GM10266 (cell line): Measurements from ENCODE around the gene DYRK1A.

ENCODE experiments used
- DNase-seq: peaks from one replicate; pipeline ENCODE4 v3.0.0; 2012; ENCODE audit errors: extremely low spot score
- TF ChIP-seq, protein P1 (sequence below): IDR thresholded peaks from 2 replicates; pipeline ENCODE4 v1.5.1; 2012; ENCODE audit warnings: mild to moderate bottlenecking, low read depth; ENCODE audit not compliant: control insufficient read depth, insufficient read depth; ENCODE audit errors: missing control alignments

Gene DYRK1A

DNA sequence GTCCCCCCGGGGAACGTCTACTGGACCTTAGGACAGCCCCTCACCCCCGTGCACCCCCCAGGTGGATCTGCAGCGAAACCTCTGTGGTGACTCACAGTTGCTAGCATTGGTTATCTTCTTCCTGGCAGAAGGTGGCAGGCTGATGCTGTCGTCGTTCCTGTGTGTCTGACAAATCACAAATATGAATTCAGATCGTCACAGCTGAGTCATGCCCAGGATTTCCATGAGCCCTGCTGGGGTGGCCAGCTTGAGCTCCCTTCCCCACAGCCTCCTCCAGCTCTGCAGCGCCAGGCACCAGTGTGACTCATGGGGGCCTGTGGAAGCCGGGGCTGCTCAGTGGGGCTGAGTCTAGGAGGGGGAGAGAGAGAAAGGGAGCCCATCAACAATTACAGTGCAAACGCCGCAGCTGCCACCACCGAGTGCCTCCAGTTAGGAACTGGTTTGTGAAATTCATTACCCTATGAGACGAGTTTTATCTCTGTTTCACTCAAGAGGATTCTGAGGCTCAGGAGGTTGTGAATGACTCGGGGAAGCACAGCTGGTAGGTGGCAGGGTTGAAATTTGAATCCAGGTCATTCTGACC, 197.9 kb downstream of the DYRK1A start:
- TF ChIP-seq, protein P1, sequence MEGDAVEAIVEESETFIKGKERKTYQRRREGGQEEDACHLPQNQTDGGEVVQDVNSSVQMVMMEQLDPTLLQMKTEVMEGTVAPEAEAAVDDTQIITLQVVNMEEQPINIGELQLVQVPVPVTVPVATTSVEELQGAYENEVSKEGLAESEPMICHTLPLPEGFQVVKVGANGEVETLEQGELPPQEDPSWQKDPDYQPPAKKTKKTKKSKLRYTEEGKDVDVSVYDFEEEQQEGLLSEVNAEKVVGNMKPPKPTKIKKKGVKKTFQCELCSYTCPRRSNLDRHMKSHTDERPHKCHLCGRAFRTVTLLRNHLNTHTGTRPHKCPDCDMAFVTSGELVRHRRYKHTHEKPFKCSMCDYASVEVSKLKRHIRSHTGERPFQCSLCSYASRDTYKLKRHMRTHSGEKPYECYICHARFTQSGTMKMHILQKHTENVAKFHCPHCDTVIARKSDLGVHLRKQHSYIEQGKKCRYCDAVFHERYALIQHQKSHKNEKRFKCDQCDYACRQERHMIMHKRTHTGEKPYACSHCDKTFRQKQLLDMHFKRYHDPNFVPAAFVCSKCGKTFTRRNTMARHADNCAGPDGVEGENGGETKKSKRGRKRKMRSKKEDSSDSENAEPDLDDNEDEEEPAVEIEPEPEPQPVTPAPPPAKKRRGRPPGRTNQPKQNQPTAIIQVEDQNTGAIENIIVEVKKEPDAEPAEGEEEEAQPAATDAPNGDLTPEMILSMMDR, result no peak
- peak; percentile 49 for DNase-seq

DNA sequence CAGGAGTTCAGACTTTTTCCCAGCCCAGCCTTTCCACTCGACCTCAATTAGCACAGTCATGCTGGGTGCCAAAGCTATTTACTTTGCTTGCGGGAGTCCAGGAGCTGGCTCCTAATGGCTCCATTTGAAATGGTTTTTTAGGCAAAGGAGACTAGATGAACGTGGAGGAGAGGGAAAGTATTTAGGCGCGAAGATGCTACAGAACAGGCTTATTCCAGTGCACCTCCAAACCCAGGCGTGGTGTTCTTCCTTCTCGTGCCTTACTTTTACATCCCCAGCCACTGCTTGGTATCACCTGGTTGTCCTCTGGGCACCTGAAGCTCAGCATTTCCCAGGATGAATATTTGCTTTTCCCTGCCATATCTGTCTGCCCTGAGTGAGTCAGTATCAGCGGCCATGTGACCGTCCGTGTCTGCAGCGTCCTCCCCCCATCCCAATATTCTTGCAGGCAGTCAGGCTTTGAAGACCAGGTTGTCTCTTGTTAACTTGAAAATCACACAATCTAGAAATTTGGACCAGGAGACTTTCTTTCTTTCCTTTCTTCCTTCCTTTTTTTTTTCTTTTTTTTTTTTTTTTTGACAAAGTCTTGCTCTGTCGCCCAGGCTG, 198.5 kb downstream of the DYRK1A start:
- TF ChIP-seq, protein P1, result no peak
- DNase-seq, result no peak

DNA sequence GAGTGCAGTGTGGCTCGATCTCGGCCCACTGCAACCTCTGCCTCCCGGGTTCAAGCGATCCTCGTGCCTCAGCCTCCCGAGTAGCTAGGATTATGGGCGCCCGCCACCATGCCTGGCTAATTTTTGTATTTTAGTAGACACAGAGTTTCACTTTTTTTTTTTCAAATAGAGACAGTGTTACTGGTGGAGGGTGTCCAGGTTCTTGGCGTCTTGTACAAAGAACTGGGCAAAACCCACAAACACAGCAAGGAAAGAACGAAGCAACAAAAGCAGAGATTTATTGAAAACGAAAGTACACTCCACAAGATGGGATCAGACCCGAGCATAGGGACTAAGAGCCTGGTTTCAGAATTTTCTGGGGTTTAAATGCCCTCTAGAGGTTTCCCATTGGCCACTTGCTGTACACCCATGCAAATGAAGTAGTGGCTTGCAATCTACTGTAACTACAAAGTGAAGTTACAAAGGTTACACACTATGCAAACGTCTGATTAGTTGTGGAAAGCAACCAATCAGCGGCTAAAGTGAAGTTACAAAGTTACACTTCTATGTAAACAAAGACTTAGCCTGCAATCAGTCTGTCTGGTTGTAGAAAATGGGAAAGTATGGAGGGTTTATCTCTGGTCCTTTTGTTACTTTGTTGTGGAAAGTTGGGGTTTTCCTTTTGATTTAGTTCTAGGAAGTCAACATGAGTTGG, 199.1 kb downstream of the DYRK1A start:
- DNase-seq, result no peak

DNA sequence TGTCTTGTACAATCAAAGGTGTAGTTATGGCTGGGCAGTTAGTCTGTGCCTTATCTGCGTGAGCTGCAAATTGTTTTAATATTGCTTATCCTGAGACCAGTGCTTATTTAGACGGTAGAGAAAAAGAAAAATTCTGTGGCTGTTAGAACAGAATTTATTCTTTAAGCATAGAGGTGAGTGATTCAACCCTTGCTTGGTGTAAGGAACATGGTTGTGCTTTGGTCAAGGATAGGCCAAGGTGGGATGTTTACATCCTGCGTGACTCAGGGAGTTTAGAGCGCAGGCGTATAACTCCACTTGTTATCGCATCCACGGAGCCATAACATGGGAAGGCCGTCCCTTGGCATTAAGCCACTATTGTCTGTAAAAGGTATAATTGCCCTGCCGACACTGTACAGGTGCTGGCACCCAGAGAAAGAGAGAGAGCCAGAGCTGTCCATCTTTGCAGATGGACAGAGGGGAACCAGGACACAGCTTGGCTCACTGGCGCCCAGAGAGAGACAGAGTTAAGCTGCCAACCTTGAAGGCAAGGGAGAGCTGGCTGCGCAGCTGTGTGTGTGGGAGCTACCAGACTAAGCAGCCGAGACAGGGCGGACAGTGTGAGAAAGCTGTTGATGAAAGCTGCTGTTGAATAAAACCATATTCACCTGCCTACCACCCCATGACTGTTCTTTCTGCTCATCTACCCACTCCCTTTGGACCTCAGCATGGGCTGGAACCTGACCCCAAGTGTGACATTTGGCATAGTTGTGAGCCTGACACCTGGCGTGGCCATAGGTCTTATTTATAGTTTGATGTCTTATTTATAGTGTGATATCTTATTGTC, 200.4 kb downstream of the DYRK1A start:
- TF ChIP-seq, protein P1, result no peak
- DNase-seq, result no peak

More for the DNA sequence above, 199.1 kb downstream of the DYRK1A start:
- TF ChIP-seq, protein P1, result no peak

DNA sequence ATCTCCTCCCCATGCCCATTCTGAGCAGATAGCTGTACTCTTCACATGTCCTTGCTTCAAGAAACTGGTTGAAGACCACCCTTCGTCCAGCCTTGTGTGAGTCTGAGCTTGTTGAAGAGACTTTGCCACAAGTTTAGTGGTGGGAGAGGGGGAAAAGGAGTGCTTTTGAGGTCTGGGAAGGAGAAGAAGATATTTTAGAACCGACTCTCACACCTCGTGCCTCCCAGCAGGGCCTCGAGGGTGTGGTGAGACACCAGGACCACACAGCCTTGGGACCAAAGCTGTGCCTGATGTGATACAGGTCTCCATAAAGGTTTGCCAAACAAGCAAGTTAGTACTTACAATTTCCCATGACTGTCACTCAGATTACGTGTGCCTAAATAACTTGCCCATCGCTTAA, 201.8 kb downstream of the DYRK1A start:
- DNase-seq, result no peak
- TF ChIP-seq, protein P1, result no peak

DNA sequence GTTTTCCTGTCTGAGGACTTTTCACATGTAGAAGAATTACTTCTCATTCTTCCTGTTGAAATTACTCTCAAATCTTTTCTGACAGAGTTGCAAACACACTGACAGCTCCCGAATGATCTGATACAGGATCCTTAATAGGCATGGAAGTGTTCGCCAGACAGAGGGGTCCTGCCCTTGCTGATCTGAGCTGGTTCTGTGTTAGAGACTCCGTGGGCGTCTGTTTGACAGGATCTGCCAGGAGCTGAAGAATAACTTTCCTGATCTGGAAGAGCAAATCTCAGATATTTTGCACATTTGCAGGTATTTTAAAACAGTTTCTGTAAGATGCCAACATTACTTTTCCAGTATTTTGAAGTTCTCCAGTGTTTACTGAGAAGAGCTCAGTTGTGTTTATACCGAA, 202.3 kb downstream of the DYRK1A start:
- no peak for DNase-seq
- TF ChIP-seq, protein P1, result no peak
